ENCODE data around the gene TACSTD2.
A peak's percentile ranks its signal among the peaks of the same experiment; 100 is the strongest.
"Not testable (repeated sequence)": the region's sequence is repeated elsewhere in the genome, so short reads cannot be mapped to it uniquely, and the experiment has no call there.

The TACSTD2 gene, protein sequence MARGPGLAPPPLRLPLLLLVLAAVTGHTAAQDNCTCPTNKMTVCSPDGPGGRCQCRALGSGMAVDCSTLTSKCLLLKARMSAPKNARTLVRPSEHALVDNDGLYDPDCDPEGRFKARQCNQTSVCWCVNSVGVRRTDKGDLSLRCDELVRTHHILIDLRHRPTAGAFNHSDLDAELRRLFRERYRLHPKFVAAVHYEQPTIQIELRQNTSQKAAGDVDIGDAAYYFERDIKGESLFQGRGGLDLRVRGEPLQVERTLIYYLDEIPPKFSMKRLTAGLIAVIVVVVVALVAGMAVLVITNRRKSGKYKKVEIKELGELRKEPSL

DNA sequence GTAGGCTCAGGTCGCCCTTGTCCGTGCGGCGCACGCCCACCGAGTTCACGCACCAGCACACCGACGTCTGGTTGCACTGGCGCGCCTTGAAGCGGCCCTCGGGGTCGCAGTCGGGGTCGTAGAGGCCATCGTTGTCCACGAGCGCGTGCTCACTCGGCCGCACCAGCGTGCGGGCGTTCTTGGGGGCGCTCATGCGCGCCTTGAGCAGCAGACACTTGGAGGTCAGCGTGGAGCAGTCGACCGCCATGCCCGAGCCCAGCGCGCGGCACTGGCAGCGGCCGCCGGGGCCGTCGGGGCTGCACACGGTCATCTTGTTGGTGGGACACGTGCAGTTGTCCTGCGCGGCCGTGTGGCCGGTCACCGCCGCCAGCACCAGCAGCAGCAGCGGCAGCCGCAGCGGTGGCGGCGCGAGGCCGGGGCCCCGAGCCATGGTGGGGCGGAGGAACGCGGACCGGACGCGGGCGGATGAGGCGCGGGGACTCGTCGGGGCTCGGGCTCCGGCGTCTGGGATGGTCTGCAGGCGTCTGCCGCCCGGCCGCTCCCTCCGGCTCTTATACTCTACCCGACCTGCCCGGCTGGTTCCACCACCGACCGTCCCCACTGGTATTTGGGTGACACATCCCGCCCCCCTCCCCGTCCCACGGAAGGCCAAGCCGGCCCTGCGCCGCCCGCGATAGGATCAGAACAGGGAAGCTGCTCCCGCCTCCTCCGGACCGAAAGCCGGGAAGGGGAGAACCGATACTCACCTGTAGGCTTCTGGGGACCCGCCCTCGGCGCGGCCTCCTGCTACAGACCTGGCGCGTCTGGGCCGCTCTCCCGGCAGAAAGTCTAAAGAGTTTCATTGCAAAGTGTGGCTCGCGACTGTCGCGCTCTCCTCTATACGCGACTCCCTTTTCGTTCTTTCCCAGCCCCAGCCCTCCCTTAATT lies at the start of gene TACSTD2:
TSS of gene TACSTD2 (minus strand) at position 526 of the 927 bp plus-strand sequence. CDS start at position 430, 96 bp downstream.
- Histone ChIP-seq H3K9ac (ENCODE audit: low read depth, low read length) (no peak within 1 kb of the TSS), H3K9me3 (ENCODE audit: control insufficient read depth, insufficient read depth, low read length) (no peaks in the 10 kb centered on the region), H3K4me1 (ENCODE audit: control insufficient read depth, insufficient read depth, low read length) (peaks cover 2% of the 10 kb centered on the region), H3K36me3 (ENCODE audit: control insufficient read depth, insufficient read depth, low read length) (no peaks in the 10 kb centered on the region), H3K27me3 (ENCODE audit: control insufficient read depth, insufficient read depth, low read length) (peaks cover 29% of the 10 kb centered on the region), H3K4me3 (ENCODE audit: low read depth, low read length) (peak within 1 kb of the TSS; percentile 35)

DNA sequence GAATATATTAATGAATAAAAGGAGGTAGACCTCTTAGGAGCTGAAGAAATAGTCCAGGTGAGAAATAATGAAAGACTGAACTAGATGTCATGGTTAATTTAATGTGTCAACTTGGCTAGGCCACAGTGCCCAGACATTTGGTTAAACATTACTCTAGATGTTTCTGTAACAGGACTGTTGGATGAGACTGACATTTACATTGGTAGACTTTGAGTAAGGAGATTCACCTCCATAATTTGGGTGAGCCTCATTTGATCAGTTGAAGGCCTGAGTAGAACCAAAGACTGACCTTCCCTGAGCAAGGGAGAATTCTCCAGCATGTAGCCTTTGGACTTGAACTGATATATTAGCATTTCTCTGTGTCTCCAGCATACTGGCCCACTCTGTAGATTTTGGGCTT lies 49.2 kb upstream of the TACSTD2 start:
- Histone ChIP-seq H3K27me3 (ENCODE audit: control insufficient read depth, insufficient read depth, low read length) (no peaks in the 10 kb centered on the region), H3K9ac (ENCODE audit: low read depth, low read length) (no peak overlapping the region)

DNA sequence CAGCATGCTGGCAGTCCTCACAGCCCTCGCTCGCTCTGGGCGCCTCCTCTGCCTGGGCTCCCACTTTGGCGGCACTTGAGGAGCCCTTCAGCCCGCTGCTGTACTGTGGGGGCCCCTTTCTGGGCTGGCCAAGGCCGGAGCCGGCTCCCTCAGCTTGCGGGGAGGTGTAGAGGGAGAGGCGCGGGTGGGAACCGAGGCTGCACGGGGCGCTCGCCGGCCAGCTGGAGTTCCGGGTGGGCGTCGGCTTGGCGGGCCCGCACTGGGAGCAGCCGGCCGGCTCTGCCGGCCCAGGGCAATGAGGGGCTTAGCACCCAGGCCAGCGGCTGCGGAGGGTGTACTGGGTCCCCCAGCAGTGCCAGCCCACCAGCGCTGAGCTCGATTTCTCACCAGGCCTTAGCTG lies 46.2 kb upstream of the TACSTD2 start:
- not testable (repeated sequence) for H3K27me3 ChIP-seq (ENCODE audit: control insufficient read depth, insufficient read depth, low read length); H3K4me3 ChIP-seq (ENCODE audit: low read depth, low read length); H3K9ac ChIP-seq (ENCODE audit: low read depth, low read length); H3K36me3 ChIP-seq (ENCODE audit: control insufficient read depth, insufficient read depth, low read length); H3K9me3 ChIP-seq (ENCODE audit: control insufficient read depth, insufficient read depth, low read length)
- H3K4me1 ChIP-seq (ENCODE audit: control insufficient read depth, insufficient read depth, low read length) = peaks cover 12% of the 10 kb centered on the region

More for the DNA sequence above, 49.2 kb upstream of the TACSTD2 start:
- Histone ChIP-seq H3K36me3 (ENCODE audit: control insufficient read depth, insufficient read depth, low read length) (no peaks in the 10 kb centered on the region), H3K9me3 (ENCODE audit: control insufficient read depth, insufficient read depth, low read length) (no peaks in the 10 kb centered on the region), H3K4me1 (ENCODE audit: control insufficient read depth, insufficient read depth, low read length) (no peaks in the 10 kb centered on the region), H3K4me3 (ENCODE audit: low read depth, low read length) (no peak overlapping the region)

DNA sequence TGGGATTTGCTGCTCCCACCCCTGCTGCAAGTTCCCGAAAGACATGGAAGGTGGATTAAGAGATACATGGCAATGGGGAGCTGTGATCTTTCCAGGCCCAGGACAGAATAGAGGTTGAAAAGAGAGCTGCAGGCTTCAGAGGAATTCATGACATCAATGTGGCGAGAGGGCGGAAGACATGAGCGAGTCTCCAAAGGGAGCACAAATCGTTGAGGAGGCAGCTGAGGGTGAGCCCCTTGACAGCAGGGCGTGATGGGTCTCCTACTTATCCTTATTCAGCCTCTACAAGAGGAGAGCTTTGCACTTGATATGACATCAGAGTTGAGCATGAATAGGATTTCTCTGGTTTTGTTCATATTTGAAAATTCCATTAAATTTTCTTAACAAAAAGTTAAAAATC lies 45.5 kb upstream of the TACSTD2 start:
- Histone ChIP-seq H3K4me1 (ENCODE audit: control insufficient read depth, insufficient read depth, low read length) (peaks cover 12% of the 10 kb centered on the region), H3K9ac (ENCODE audit: low read depth, low read length) (no peak overlapping the region), H3K27me3 (ENCODE audit: control insufficient read depth, insufficient read depth, low read length) (no peaks in the 10 kb centered on the region), H3K36me3 (ENCODE audit: control insufficient read depth, insufficient read depth, low read length) (no peaks in the 10 kb centered on the region), H3K4me3 (ENCODE audit: low read depth, low read length) (no peak overlapping the region), H3K9me3 (ENCODE audit: control insufficient read depth, insufficient read depth, low read length) (no peaks in the 10 kb centered on the region)

DNA sequence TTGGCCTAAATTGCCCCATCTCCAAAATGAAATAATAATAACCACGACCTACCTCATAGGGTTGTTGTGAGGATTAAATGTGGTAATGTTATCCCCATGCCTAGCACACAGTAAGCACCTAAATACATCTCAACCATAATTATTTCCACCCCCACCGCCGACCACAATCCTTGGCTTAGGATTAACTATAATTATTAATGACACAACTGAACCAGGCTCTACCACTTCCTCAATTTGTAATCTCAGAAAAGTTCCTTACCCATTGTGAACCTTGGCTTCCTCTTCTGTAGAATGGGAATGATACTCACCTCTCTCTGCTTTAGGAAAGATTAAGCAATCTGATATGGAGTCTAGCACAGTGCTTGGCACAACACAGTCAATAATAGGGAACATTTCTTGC lies 44.3 kb upstream of the TACSTD2 start:
- Histone ChIP-seq H3K4me1 (ENCODE audit: control insufficient read depth, insufficient read depth, low read length) (peaks cover 12% of the 10 kb centered on the region), H3K9me3 (ENCODE audit: control insufficient read depth, insufficient read depth, low read length) (no peaks in the 10 kb centered on the region), H3K36me3 (ENCODE audit: control insufficient read depth, insufficient read depth, low read length) (no peaks in the 10 kb centered on the region), H3K9ac (ENCODE audit: low read depth, low read length) (no peak overlapping the region), H3K27me3 (ENCODE audit: control insufficient read depth, insufficient read depth, low read length) (no peaks in the 10 kb centered on the region), H3K4me3 (ENCODE audit: low read depth, low read length) (no peak overlapping the region)

DNA sequence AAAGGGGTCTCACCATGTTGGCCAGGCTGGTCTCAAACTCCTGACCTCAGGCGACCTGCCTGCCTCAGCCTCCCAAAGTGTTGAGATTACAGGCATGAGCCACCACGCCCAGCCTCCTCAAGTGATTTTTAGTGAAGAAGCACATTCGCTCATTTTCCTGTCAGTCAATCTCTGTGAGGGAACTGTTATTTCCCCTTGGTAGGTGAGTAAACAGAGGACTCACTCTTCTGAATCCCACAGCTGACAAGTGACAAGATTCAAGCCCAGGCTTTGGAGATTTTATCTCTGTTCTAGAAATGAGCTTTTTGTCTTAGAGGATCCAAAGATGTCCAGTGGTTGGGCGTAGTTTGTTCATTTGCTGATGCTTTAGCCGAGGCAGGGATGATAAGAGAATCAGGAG lies 43.9 kb upstream of the TACSTD2 start:
- H3K9me3 ChIP-seq (ENCODE audit: control insufficient read depth, insufficient read depth, low read length) = no peaks in the 10 kb centered on the region
- no peaks in the 10 kb centered on the region for H3K36me3 ChIP-seq (ENCODE audit: control insufficient read depth, insufficient read depth, low read length)
- H3K27me3 ChIP-seq (ENCODE audit: control insufficient read depth, insufficient read depth, low read length) = no peaks in the 10 kb centered on the region
- no peak overlapping the region for H3K4me3 ChIP-seq (ENCODE audit: low read depth, low read length)
- no peak overlapping the region for H3K9ac ChIP-seq (ENCODE audit: low read depth, low read length)
- peaks cover 12% of the 10 kb centered on the region for H3K4me1 ChIP-seq (ENCODE audit: control insufficient read depth, insufficient read depth, low read length)

DNA sequence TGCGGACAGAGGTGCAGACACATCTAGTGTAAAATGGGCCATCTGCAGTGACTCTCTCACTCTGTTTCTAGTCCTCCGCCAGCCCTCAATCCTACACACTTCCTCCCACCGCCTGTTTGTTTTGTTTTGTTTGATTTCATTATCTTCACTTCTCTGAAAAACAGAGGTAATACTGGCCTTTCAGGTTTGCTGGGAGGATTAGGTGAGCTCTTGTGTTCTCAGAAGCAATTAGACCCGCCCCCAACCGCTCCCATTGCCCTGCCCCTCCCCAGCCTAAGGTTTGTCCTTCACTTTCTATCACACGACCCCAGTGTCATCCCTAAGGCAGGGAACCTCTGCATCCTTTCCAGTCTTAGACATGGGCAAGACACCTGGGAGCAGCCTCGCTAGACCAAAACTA lies 43.2 kb upstream of the TACSTD2 start:
- H3K4me3 ChIP-seq (ENCODE audit: low read depth, low read length) = no peak overlapping the region
- peaks cover 12% of the 10 kb centered on the region for H3K4me1 ChIP-seq (ENCODE audit: control insufficient read depth, insufficient read depth, low read length)
- no peaks in the 10 kb centered on the region for H3K27me3 ChIP-seq (ENCODE audit: control insufficient read depth, insufficient read depth, low read length)
- no peak overlapping the region for H3K9ac ChIP-seq (ENCODE audit: low read depth, low read length)
- H3K9me3 ChIP-seq (ENCODE audit: control insufficient read depth, insufficient read depth, low read length) = no peaks in the 10 kb centered on the region
- no peaks in the 10 kb centered on the region for H3K36me3 ChIP-seq (ENCODE audit: control insufficient read depth, insufficient read depth, low read length)

DNA sequence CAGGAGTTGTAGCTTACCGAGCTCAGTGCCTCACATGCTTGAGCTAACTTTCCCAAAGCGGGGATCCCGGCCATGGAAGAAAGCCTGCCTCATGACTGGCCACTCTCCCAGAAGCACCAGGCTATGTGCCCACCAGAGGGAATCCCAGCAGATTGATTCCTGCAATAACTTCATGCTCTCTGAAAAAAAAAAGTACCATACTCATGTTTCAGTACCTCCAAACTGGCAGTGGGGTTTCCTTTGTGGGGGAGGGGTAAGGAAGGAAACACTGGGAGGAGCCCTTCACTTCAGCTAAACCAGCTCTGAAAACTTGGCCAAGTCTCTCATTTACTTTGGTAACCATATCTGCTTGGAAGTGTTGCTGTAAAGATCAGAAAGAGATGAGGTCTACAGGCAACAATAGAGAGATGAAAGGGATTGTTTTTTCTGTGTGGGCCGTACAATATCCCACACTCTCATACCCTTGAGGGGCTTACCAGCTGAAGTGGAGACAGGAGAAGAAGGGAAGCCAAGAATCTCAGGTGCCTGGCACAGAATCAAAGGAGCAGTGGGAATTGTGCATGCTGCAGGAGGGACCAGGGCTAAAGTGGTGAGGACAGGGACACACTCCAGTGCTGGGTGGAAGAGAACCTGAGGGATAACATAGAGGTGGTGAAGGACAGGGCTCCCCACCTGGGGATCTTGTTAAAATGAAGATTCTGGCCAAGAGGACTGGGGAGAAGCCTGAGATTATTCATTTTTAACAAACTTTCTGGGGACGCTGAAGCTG lies 42.4 kb upstream of the TACSTD2 start:
- H3K4me3 ChIP-seq (ENCODE audit: low read depth, low read length) = no peak overlapping the region
- H3K9me3 ChIP-seq (ENCODE audit: control insufficient read depth, insufficient read depth, low read length) = no peaks in the 10 kb centered on the region

DNA sequence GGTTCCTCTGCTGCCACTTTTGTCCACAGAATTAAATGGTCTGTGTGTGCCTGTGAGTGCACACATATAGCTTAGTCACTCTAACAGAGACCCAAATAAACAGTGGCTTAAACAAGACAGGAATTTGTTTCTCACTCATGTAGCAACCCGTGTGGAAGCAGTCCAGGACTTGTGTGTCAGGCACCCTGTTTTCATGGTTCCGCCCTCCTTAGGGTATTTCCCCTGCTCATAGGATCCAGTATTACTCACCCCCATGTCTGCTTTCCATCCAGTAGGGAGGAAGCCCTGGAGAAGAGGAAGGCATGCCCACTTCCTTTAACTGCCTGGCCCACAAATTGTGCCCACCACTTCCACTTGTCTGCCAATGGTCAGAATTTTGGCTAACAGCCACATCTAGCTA lies 41.3 kb upstream of the TACSTD2 start:
- H3K27me3 ChIP-seq (ENCODE audit: control insufficient read depth, insufficient read depth, low read length) = no peaks in the 10 kb centered on the region
- no peak overlapping the region for H3K4me3 ChIP-seq (ENCODE audit: low read depth, low read length)
- H3K4me1 ChIP-seq (ENCODE audit: control insufficient read depth, insufficient read depth, low read length) = peaks cover 12% of the 10 kb centered on the region
- H3K9ac ChIP-seq (ENCODE audit: low read depth, low read length) = no peak overlapping the region
- H3K9me3 ChIP-seq (ENCODE audit: control insufficient read depth, insufficient read depth, low read length) = no peaks in the 10 kb centered on the region
- no peaks in the 10 kb centered on the region for H3K36me3 ChIP-seq (ENCODE audit: control insufficient read depth, insufficient read depth, low read length)

More for the DNA sequence above, 42.4 kb upstream of the TACSTD2 start:
- Histone ChIP-seq H3K9ac (ENCODE audit: low read depth, low read length) (no peak overlapping the region), H3K4me1 (ENCODE audit: control insufficient read depth, insufficient read depth, low read length) (peaks cover 12% of the 10 kb centered on the region), H3K27me3 (ENCODE audit: control insufficient read depth, insufficient read depth, low read length) (no peaks in the 10 kb centered on the region), H3K36me3 (ENCODE audit: control insufficient read depth, insufficient read depth, low read length) (no peaks in the 10 kb centered on the region)

DNA sequence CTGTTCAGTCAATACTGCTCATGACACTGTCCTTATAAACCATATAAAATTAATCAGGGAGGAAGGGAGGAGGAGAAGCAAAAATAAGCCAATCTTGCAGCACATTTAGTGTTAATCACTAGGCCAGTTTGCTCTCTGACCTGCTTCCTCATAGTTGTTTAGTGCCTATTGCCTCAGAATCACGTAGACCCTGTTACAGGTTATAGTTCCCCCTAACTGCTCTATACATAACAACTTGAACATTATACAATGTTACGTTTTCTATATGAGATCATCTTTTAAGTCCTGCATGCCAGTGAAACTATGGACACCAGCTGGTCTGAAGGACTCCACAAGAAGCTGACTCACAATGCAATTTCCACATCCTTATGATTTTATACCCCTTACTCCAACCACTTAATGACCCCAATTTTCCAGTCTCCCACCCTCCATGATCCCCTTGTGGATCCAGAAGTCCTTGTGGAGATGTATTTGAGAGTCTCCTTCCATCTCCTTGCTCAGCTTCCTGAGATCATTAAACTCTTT lies 34.9 kb upstream of the TACSTD2 start:
- H3K27me3 ChIP-seq (ENCODE audit: control insufficient read depth, insufficient read depth, low read length) = no peaks in the 10 kb centered on the region
- no peak overlapping the region for H3K9ac ChIP-seq (ENCODE audit: low read depth, low read length)
- H3K4me3 ChIP-seq (ENCODE audit: low read depth, low read length) = no peak overlapping the region
- H3K4me1 ChIP-seq (ENCODE audit: control insufficient read depth, insufficient read depth, low read length) = no peaks in the 10 kb centered on the region
- H3K9me3 ChIP-seq (ENCODE audit: control insufficient read depth, insufficient read depth, low read length) = no peaks in the 10 kb centered on the region
- H3K36me3 ChIP-seq (ENCODE audit: control insufficient read depth, insufficient read depth, low read length) = no peaks in the 10 kb centered on the region

DNA sequence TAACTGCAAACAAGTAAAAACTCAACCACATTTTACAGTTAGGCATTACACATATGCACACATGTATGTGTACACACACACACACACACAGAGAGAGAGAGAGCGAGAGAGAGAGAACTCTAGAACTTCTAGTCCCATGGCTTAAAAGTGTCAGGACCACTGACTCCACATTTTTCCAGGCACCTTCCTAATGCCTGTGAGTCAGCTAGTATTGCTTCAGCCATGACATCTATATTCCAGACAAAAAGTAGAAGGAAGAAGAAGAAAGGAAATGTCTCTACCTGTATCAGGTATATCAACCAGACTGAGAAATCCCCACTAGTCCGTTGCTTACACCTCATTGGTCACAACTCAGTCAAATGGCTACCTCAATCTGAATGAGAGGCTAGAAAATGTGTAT lies 31.9 kb upstream of the TACSTD2 start:
- no peaks in the 10 kb centered on the region for H3K27me3 ChIP-seq (ENCODE audit: control insufficient read depth, insufficient read depth, low read length)
- H3K4me3 ChIP-seq (ENCODE audit: low read depth, low read length) = no peak overlapping the region

More for the DNA sequence above, 31.9 kb upstream of the TACSTD2 start:
- H3K9me3 ChIP-seq (ENCODE audit: control insufficient read depth, insufficient read depth, low read length) = no peaks in the 10 kb centered on the region
- no peaks in the 10 kb centered on the region for H3K4me1 ChIP-seq (ENCODE audit: control insufficient read depth, insufficient read depth, low read length)
- no peak overlapping the region for H3K9ac ChIP-seq (ENCODE audit: low read depth, low read length)
- H3K36me3 ChIP-seq (ENCODE audit: control insufficient read depth, insufficient read depth, low read length) = no peaks in the 10 kb centered on the region
